SK-N-SH (cell line): ENCODE results near the gene ACTN3.

Experiments
- CHD2 ChIP-seq: fragments of 150-350 bp; IDR thresholded peaks from 2 replicates; pipeline ENCODE4 v1.6.1; 2018; ENCODE audit warnings: low read length; ENCODE audit not compliant: partially characterized antibody
- EP300 ChIP-seq, 2 experiments: IDR thresholded peaks; 2 replicates each; pipeline versions ENCODE4 v1.4.0 to v1.6.1; 2012; ENCODE audit warnings: borderline replicate concordance in 1 of 2, low read depth in 1 of 2, low read length in 1 of 2
- FOXJ3 ChIP-seq: sonication (generic); formaldehyde crosslinking; IDR thresholded peaks from 2 replicates; pipeline ENCODE4 v1.5.1; 2020; ENCODE audit warnings: mild to moderate bottlenecking, missing genetic modification reagents
- FOXM1 ChIP-seq: IDR thresholded peaks from 2 replicates; pipeline ENCODE4 v1.4.0; 2012; ENCODE audit warnings: low read depth, mild to moderate bottlenecking
- POLR2AphosphoS5 ChIP-seq: IDR thresholded peaks from 2 replicates; pipeline ENCODE4 v1.6.1; 2012; ENCODE audit warnings: low read depth, low read length
- RAD21 ChIP-seq: IDR thresholded peaks from 2 replicates; pipeline ENCODE4 v1.6.1; 2012; ENCODE audit warnings: mild to moderate bottlenecking, low read length
- RXRA ChIP-seq: IDR thresholded peaks from 2 replicates; pipeline ENCODE4 v1.4.0; 2012; ENCODE audit warnings: low read depth, mild to moderate bottlenecking, borderline replicate concordance
- SIN3A ChIP-seq: IDR thresholded peaks from 2 replicates; pipeline ENCODE4 v1.6.1; 2012; ENCODE audit warnings: low read depth, mild to moderate bottlenecking, low read length, moderate library complexity, borderline replicate concordance
- TF ChIP-seq, protein P1 (sequence below): fragments of 200-600 bp; sonication (generic); IDR thresholded peaks from 2 replicates; pipeline ENCODE4 v1.6.1; 2017; ENCODE audit warnings: antibody characterized with exemption, mild to moderate bottlenecking, moderate library complexity
- TF ChIP-seq, protein P2 (sequence below): IDR thresholded peaks from 2 replicates; pipeline ENCODE4 v1.4.0; 2012; ENCODE audit warnings: low read depth

DNA sequence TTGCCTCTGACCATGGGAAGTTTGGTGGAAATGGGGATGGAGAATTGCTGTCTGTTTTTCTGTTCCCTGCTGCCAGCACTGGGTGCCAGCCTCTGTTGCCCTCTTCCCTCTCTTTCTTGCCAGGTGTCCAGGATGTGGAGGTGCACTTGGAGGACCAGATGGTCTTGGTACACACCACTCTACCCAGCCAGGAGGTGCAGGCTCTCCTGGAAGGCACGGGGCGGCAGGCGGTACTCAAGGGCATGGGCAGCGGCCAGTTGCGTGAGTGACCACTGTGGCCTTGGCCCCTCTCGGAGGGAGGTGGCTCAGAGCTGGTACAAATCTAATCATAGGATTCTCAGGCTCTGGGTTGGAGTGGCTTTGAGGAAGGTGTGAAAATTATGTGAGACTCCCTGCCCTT is 52.3 kb downstream of the ACTN3 start:
- TF ChIP-seq RAD21 (no peak), SIN3A (no peak), FOXJ3 (CRISPR knock-in tag) (no peak), CHD2 (no peak), POLR2AphosphoS5 (no peak), EP300 (IDR thresholded peaks at IDR 0.05; ENCODE audit: borderline replicate concordance in 1 of 2, low read depth in 1 of 2, low read length in 1 of 2) (no peak), RXRA (no peak), FOXM1 (no peak)
- TF ChIP-seq, protein P1, sequence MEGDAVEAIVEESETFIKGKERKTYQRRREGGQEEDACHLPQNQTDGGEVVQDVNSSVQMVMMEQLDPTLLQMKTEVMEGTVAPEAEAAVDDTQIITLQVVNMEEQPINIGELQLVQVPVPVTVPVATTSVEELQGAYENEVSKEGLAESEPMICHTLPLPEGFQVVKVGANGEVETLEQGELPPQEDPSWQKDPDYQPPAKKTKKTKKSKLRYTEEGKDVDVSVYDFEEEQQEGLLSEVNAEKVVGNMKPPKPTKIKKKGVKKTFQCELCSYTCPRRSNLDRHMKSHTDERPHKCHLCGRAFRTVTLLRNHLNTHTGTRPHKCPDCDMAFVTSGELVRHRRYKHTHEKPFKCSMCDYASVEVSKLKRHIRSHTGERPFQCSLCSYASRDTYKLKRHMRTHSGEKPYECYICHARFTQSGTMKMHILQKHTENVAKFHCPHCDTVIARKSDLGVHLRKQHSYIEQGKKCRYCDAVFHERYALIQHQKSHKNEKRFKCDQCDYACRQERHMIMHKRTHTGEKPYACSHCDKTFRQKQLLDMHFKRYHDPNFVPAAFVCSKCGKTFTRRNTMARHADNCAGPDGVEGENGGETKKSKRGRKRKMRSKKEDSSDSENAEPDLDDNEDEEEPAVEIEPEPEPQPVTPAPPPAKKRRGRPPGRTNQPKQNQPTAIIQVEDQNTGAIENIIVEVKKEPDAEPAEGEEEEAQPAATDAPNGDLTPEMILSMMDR = no peak
- TF ChIP-seq, protein P2, sequence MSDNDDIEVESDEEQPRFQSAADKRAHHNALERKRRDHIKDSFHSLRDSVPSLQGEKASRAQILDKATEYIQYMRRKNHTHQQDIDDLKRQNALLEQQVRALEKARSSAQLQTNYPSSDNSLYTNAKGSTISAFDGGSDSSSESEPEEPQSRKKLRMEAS = no peak
